Glutamatergic neuron (in vitro differentiated cells): ENCODE results near the gene RBM15. TPM values are rescaled to one million over a fixed set of nuclear protein-coding genes. Genes with fewer than 3 reads are reported as not detected.

Experiments used
- DNase-seq: peaks from one replicate; pipeline ENCODE4 v3.0.0; 2022
- H3K27ac Mint-ChIP-seq: one replicate; pipeline ENCODE4 v1.8.0; 2020; ENCODE audit warnings: mild to moderate bottlenecking, mixed read lengths, inconsistent platforms; ENCODE audit not compliant: unreplicated experiment
- H3K27me3 Mint-ChIP-seq: one replicate; pipeline ENCODE4 v1.8.0; 2020; ENCODE audit warnings: mild to moderate bottlenecking, moderate library complexity, mixed read lengths, inconsistent platforms; ENCODE audit not compliant: unreplicated experiment
- H3K36me3 Mint-ChIP-seq: one replicate; pipeline ENCODE4 v1.8.0; 2020; ENCODE audit warnings: mild to moderate bottlenecking, mixed read lengths, inconsistent platforms; ENCODE audit not compliant: unreplicated experiment
- H3K4me1 Mint-ChIP-seq: one replicate; pipeline ENCODE4 v1.8.0; 2020; ENCODE audit warnings: mild to moderate bottlenecking, low read depth, mixed read lengths, inconsistent platforms; ENCODE audit not compliant: unreplicated experiment
- H3K4me3 Mint-ChIP-seq: one replicate; pipeline ENCODE4 v1.8.0; 2020; ENCODE audit warnings: mild to moderate bottlenecking, mixed read lengths, inconsistent platforms; ENCODE audit not compliant: unreplicated experiment
- H3K9me3 Mint-ChIP-seq: one replicate; pipeline ENCODE4 v1.8.0; 2020; ENCODE audit warnings: mild to moderate bottlenecking, moderate library complexity, mixed read lengths, inconsistent platforms; ENCODE audit not compliant: unreplicated experiment
- CTCF ChIP-seq: fragments of 200-600 bp; sonication (generic); IDR thresholded peaks from one replicate; pipeline ENCODE4 v1.5.0; 2021; ENCODE audit not compliant: partially characterized antibody, unreplicated experiment
- total RNA-seq: library from RNA; stranded (reverse); fragmentation: NEBNext Ultra II Directional; extraction: Animal tissue kit (Norgen Biotek cat#: 25700); gene quantifications from one replicate; pipeline ENCODE4 v1.2.1, GENCODE V29; 2021; ENCODE audit not compliant: unreplicated experiment

RBM15 gene
- total RNA-seq, 1 donor from 2014 or later = 27.3 TPM

- no peak for DNase-seq
- Mint-ChIP-seq H3K27ac (no peak overlapping the region), H3K4me3 (peak overlapping the region; percentile 39), H3K36me3 (no peaks in the 10 kb centered on the region), H3K4me1 (peaks cover 34% of the 10 kb centered on the region), H3K9me3 (no peaks in the 10 kb centered on the region), H3K27me3 (no peaks in the 10 kb centered on the region)
- no peak for TF ChIP-seq CTCF
Measured at GRCh38 chr1:110347182-110347893, 8.2 kb downstream of the RBM15 start.

GRCh38 chr1:110348050-110348449 lies 8.9 kb downstream of the RBM15 start:
- no peak overlapping the region for H3K4me3 Mint-ChIP-seq
- TF ChIP-seq CTCF = no peak
- no peaks in the 10 kb centered on the region for H3K36me3 Mint-ChIP-seq
- no peaks in the 10 kb centered on the region for H3K9me3 Mint-ChIP-seq
- DNase-seq = no peak
- H3K4me1 Mint-ChIP-seq = peaks cover 34% of the 10 kb centered on the region
- H3K27ac Mint-ChIP-seq = no peak overlapping the region
- H3K27me3 Mint-ChIP-seq = no peaks in the 10 kb centered on the region

- Mint-ChIP-seq H3K4me3 (no peak overlapping the region), H3K4me1 (peaks cover 28% of the 10 kb centered on the region), H3K9me3 (no peaks in the 10 kb centered on the region), H3K36me3 (no peaks in the 10 kb centered on the region), H3K27me3 (no peaks in the 10 kb centered on the region), H3K27ac (no peak overlapping the region)
- no peak for TF ChIP-seq CTCF
- no peak for DNase-seq
Measured at GRCh38 chr1:110348771-110349170, 9.6 kb downstream of the RBM15 start.

- H3K4me3 Mint-ChIP-seq = peak overlapping the region; percentile 3
- no peaks in the 10 kb centered on the region for H3K9me3 Mint-ChIP-seq
- H3K4me1 Mint-ChIP-seq = peaks cover 24% of the 10 kb centered on the region
- H3K27me3 Mint-ChIP-seq = no peaks in the 10 kb centered on the region
- no peak for TF ChIP-seq CTCF
- no peak for DNase-seq
- no peak overlapping the region for H3K27ac Mint-ChIP-seq
- no peaks in the 10 kb centered on the region for H3K36me3 Mint-ChIP-seq
Measured at GRCh38 chr1:110350360-110350759, 11.2 kb downstream of the RBM15 start.

GRCh38 chr1:110355321-110355720 lies 16.1 kb downstream of the RBM15 start:
- DNase-seq = no peak
- TF ChIP-seq CTCF = no peak
- no peak overlapping the region for H3K27ac Mint-ChIP-seq
- H3K9me3 Mint-ChIP-seq = no peaks in the 10 kb centered on the region
- no peak overlapping the region for H3K4me3 Mint-ChIP-seq
- H3K27me3 Mint-ChIP-seq = no peaks in the 10 kb centered on the region
- H3K36me3 Mint-ChIP-seq = no peaks in the 10 kb centered on the region
- H3K4me1 Mint-ChIP-seq = peaks cover 1% of the 10 kb centered on the region
